Bronchus fibroblast of lung (primary cell): ENCODE results near the gene GLYAT. TPM values are rescaled to one million over a fixed set of nuclear protein-coding genes. Genes with fewer than 3 reads are reported as not detected.

Experiments
- total RNA-seq: library from RNA; depleted of rRNA; stranded (reverse); fragments of >200 nt; gene quantifications from 2 replicates; pipeline ENCODE4 v1.2.3, GENCODE V29; 2015

GLYAT gene
- not detected in 2 replicates for total RNA-seq

GRCh38 chr11:58731819-58732218 lies at the start of gene GLYAT:
TSS of gene GLYAT (minus strand) at chr11:58731943. CDS start at chr11:58724496, 7,447 bp downstream.

Other genes with a start within 250 kb of the GLYAT start
- not detected in 2 replicates for gene OR5B21, start 223.8 kb downstream of the GLYAT start, total RNA-seq
- gene LPXN, start 156.1 kb downstream of the GLYAT start, total RNA-seq, result 6.1 and 6.4 TPM in 2 replicates
- gene ZFP91, start 152.9 kb downstream of the GLYAT start, total RNA-seq, result 24.2 and 30.3 TPM in 2 replicates
- gene CNTF, start 109.3 kb downstream of the GLYAT start, total RNA-seq, result 0.34 and 0.59 TPM in 2 replicates
- gene GLYATL2, start 112.8 kb upstream of the GLYAT start, total RNA-seq, result 0.74 and 1.3 TPM in 2 replicates
- 0.59 and 1.3 TPM in 2 replicates for gene GLYATL1, start 207.5 kb upstream of the GLYAT start, total RNA-seq